SK-N-SH treated with all-trans-retinoic acid at 6 μM for 48 hours (cell line): Measurements from ENCODE around the gene NAALADL2.

Source experiments
- ATAC-seq: fragments of 200-7000 bp; cut with Tn5 transposase; 3 replicates; pipeline ENCODE4 v1.9.1; 2020; ENCODE audit warnings: mild to moderate bottlenecking, moderate library complexity
- BACH2 ChIP-seq: fragments of 250-450 bp; sonication (Bioruptor Pico); IDR thresholded peaks from 2 replicates; pipeline ENCODE4 v1.9.0; 2021; ENCODE audit warnings: mild to moderate bottlenecking, borderline replicate concordance
- CREB5 ChIP-seq: fragments of 250-450 bp; sonication (Bioruptor Pico); IDR thresholded peaks from 2 replicates; pipeline ENCODE4 v1.5.1; 2020; ENCODE audit warnings: low read depth, mild to moderate bottlenecking, moderate library complexity
- CSDC2 ChIP-seq: fragments of 250-450 bp; sonication (Bioruptor Pico); IDR thresholded peaks from 2 replicates; pipeline ENCODE4 v1.5.0; 2020; ENCODE audit warnings: mild to moderate bottlenecking, moderate library complexity
- ESRRG ChIP-seq: fragments of 250-450 bp; sonication (Bioruptor Pico); IDR thresholded peaks from 2 replicates; pipeline ENCODE4 v1.6.1; 2021; ENCODE audit warnings: mild to moderate bottlenecking
- GLIS3 ChIP-seq: fragments of 250-450 bp; sonication (Bioruptor Pico); IDR thresholded peaks from 2 replicates; pipeline ENCODE4 v1.5.0; 2020; ENCODE audit warnings: mild to moderate bottlenecking, moderate library complexity
- ISL1 ChIP-seq: fragments of 250-450 bp; sonication (Bioruptor Pico); IDR thresholded peaks from 2 replicates; pipeline ENCODE4 v2.1.2; 2022; ENCODE audit warnings: mild to moderate bottlenecking, moderate library complexity
- OSR1 ChIP-seq: fragments of 250-450 bp; sonication (Bioruptor Pico); IDR thresholded peaks from 2 replicates; pipeline ENCODE4 v1.8.0; 2022; ENCODE audit warnings: moderate library complexity, mild to moderate bottlenecking, inconsistent platforms
- PPARA ChIP-seq: fragments of 250-450 bp; sonication (Bioruptor Pico); IDR thresholded peaks from 2 replicates; pipeline ENCODE4 v1.5.0; 2020; ENCODE audit warnings: mild to moderate bottlenecking, borderline replicate concordance
- RARB ChIP-seq: fragments of 250-450 bp; sonication (Bioruptor Pico); IDR thresholded peaks from 2 replicates; pipeline ENCODE4 v1.8.0; 2021; ENCODE audit warnings: mild to moderate bottlenecking, moderate library complexity
- TCF4 ChIP-seq: fragments of 250-450 bp; sonication (Bioruptor Pico); IDR thresholded peaks from 2 replicates; pipeline ENCODE4 v1.8.0; 2021; ENCODE audit warnings: mild to moderate bottlenecking, moderate library complexity, borderline replicate concordance
- TOX ChIP-seq: fragments of 250-450 bp; sonication (Bioruptor Pico); IDR thresholded peaks from 2 replicates; pipeline ENCODE4 v1.8.0; 2021; ENCODE audit warnings: mild to moderate bottlenecking, moderate library complexity, borderline replicate concordance
- TSHZ2 ChIP-seq: fragments of 250-450 bp; sonication (Bioruptor Pico); IDR thresholded peaks from 2 replicates; pipeline ENCODE4 v1.5.0; 2020; ENCODE audit warnings: mild to moderate bottlenecking, moderate library complexity
- ZFP3 ChIP-seq: fragments of 250-450 bp; sonication (Bioruptor Pico); IDR thresholded peaks from 2 replicates; pipeline ENCODE4 v1.5.0; 2020; ENCODE audit warnings: mild to moderate bottlenecking, moderate library complexity
- ZFP30 ChIP-seq: fragments of 450-650 bp; formaldehyde crosslinking; IDR thresholded peaks from 2 replicates; pipeline ENCODE4 v1.5.0; 2022; ENCODE audit warnings: mild to moderate bottlenecking, moderate library complexity
- ZNF565 ChIP-seq: fragments of 450-650 bp; formaldehyde crosslinking; conservative IDR thresholded peaks from 2 replicates; pipeline ENCODE4 v1.5.0; 2020; ENCODE audit warnings: low read depth, mild to moderate bottlenecking, moderate library complexity
- ZNF70 ChIP-seq: fragments of 450-650 bp; formaldehyde crosslinking; IDR thresholded peaks from 2 replicates; pipeline ENCODE4 v1.5.0; 2020; ENCODE audit warnings: mild to moderate bottlenecking, moderate library complexity
- ZNF8 ChIP-seq: fragments of 450-650 bp; formaldehyde crosslinking; IDR thresholded peaks from 2 replicates; pipeline ENCODE4 v1.5.0; 2020; ENCODE audit warnings: mild to moderate bottlenecking, moderate library complexity
- TF ChIP-seq, protein P1 (sequence below): fragments of 250-450 bp; sonication (Bioruptor Pico); IDR thresholded peaks from 2 replicates; pipeline ENCODE4 v1.8.0; 2021; ENCODE audit warnings: low read depth, mild to moderate bottlenecking, moderate library complexity, borderline replicate concordance
- TF ChIP-seq, protein P2 (sequence below): fragments of 250-450 bp; sonication (Bioruptor Pico); IDR thresholded peaks from 2 replicates; pipeline ENCODE4 v1.8.0; 2020; ENCODE audit warnings: mild to moderate bottlenecking, moderate library complexity, borderline replicate concordance
- TF ChIP-seq, protein P3 (sequence below): fragments of 250-450 bp; sonication (Bioruptor Pico); IDR thresholded peaks from 2 replicates; pipeline ENCODE4 v1.5.1; 2021; ENCODE audit warnings: mild to moderate bottlenecking, moderate library complexity

NAALADL2 gene

GRCh38 chr3:175029828-175030227, 170.7 kb downstream of the NAALADL2 start:
- TF ChIP-seq TCF4 (CRISPR knock-in tag) = no peak
- no peak for TF ChIP-seq GLIS3 (CRISPR knock-in tag)
- TF ChIP-seq TOX (CRISPR knock-in tag) = no peak
- TF ChIP-seq ZNF70 (CRISPR knock-in tag) = no peak
- TF ChIP-seq CSDC2 = no peak
- TF ChIP-seq ZNF565 = no peak
- TF ChIP-seq ZFP30 = no peak
- no peak for TF ChIP-seq ISL1
- TF ChIP-seq, protein P1, sequence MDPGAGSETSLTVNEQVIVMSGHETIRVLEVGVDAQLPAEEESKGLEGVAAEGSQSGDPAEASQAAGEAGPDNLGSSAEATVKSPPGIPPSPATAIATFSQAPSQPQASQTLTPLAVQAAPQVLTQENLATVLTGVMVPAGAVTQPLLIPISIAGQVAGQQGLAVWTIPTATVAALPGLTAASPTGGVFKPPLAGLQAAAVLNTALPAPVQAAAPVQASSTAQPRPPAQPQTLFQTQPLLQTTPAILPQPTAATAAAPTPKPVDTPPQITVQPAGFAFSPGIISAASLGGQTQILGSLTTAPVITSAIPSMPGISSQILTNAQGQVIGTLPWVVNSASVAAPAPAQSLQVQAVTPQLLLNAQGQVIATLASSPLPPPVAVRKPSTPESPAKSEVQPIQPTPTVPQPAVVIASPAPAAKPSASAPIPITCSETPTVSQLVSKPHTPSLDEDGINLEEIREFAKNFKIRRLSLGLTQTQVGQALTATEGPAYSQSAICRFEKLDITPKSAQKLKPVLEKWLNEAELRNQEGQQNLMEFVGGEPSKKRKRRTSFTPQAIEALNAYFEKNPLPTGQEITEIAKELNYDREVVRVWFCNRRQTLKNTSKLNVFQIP (CRISPR knock-in tag) = no peak
- no peak for TF ChIP-seq CREB5 (CRISPR knock-in tag)
- TF ChIP-seq ESRRG (CRISPR knock-in tag) = no peak
- TF ChIP-seq PPARA (CRISPR knock-in tag) = no peak
- no peak for TF ChIP-seq TSHZ2 (CRISPR knock-in tag)
- no peak for TF ChIP-seq BACH2 (CRISPR knock-in tag)
- no peak for TF ChIP-seq ZNF8 (CRISPR knock-in tag)
- no peak for TF ChIP-seq OSR1 (CRISPR knock-in tag)
- TF ChIP-seq, protein P2, sequence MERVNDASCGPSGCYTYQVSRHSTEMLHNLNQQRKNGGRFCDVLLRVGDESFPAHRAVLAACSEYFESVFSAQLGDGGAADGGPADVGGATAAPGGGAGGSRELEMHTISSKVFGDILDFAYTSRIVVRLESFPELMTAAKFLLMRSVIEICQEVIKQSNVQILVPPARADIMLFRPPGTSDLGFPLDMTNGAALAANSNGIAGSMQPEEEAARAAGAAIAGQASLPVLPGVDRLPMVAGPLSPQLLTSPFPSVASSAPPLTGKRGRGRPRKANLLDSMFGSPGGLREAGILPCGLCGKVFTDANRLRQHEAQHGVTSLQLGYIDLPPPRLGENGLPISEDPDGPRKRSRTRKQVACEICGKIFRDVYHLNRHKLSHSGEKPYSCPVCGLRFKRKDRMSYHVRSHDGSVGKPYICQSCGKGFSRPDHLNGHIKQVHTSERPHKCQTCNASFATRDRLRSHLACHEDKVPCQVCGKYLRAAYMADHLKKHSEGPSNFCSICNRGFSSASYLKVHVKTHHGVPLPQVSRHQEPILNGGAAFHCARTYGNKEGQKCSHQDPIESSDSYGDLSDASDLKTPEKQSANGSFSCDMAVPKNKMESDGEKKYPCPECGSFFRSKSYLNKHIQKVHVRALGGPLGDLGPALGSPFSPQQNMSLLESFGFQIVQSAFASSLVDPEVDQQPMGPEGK = no peak
- TF ChIP-seq, protein P3, sequence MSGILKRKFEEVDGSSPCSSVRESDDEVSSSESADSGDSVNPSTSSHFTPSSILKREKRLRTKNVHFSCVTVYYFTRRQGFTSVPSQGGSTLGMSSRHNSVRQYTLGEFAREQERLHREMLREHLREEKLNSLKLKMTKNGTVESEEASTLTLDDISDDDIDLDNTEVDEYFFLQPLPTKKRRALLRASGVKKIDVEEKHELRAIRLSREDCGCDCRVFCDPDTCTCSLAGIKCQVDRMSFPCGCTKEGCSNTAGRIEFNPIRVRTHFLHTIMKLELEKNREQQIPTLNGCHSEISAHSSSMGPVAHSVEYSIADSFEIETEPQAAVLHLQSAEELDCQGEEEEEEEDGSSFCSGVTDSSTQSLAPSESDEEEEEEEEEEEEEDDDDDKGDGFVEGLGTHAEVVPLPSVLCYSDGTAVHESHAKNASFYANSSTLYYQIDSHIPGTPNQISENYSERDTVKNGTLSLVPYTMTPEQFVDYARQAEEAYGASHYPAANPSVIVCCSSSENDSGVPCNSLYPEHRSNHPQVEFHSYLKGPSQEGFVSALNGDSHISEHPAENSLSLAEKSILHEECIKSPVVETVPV (CRISPR knock-in tag) = no peak
- no peak for TF ChIP-seq ZFP3
- no peak for TF ChIP-seq RARB (CRISPR knock-in tag)
- TF ChIP-seq, all 23 proteins: peak for 0
- ATAC-seq = no peak

GRCh38 chr3:175039875-175040274, 180.7 kb downstream of the NAALADL2 start:
- no peak for ATAC-seq

More at GRCh38 chr3:175039875-175040274, 180.7 kb downstream of the NAALADL2 start:
- TF ChIP-seq, protein P3 (CRISPR knock-in tag) = no peak
- TF ChIP-seq CREB5 (CRISPR knock-in tag) (no peak), TCF4 (CRISPR knock-in tag) (no peak), RARB (CRISPR knock-in tag) (no peak), OSR1 (CRISPR knock-in tag) (no peak), CSDC2 (no peak), ZNF565 (no peak), TSHZ2 (CRISPR knock-in tag) (no peak), ESRRG (CRISPR knock-in tag) (no peak)
- TF ChIP-seq, all 23 proteins: peak for 0
